HG03432 (cell line): Measurements from ENCODE around the gene CASK.
A peak's percentile ranks its signal among the peaks of the same experiment; 100 is the strongest.
"Not testable (repeated sequence)": the region's sequence is repeated elsewhere in the genome, so short reads cannot be mapped to it uniquely, and the experiment has no call there.

Experiments
- ATAC-seq: cut with Tn5 transposase; IDR thresholded peaks from one replicate; pipeline ENCODE4 v1.9.1; 2021; ENCODE audit warnings: mild to moderate bottlenecking, moderate library complexity; ENCODE audit not compliant: unreplicated experiment

Gene CASK

DNA sequence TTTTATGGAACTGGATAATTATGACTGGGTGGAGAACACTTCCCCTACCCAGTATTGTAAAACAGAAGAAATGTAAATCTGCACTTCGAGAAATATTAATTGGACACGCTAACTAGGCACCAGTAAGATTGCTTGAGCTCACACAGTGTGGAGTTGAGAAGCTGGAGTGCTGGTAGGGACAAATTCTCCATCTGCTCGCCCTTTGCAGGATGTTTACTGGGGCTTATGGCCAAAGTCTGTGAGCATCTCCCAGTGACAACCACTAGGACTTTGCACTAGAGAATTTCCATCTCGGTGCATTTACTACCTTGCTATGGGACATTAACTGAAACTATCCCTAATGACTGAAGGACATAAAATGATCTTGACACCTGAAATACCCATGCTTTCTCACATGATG is 268.3 kb downstream of the CASK start:
- no peak for ATAC-seq

DNA sequence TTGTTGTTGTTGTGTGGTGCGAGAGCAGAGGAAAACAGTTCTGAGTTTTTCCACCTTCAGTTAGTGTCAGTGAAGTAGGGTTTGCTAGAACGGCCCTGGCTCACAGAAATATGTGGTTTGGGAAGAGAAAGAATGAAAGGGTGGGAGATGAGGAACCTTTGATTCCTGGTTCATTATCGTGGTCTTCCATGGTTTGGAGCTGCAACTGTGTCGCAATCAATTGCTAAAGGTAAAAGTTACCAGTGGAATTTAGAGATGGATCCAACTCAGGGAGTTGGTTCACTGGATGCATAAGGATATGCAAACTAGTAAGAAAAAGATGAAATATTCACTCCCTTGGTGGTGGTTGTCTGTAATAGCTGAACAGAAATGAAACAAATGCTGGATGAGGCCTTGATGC is 270.2 kb downstream of the CASK start:
- no peak for ATAC-seq

DNA sequence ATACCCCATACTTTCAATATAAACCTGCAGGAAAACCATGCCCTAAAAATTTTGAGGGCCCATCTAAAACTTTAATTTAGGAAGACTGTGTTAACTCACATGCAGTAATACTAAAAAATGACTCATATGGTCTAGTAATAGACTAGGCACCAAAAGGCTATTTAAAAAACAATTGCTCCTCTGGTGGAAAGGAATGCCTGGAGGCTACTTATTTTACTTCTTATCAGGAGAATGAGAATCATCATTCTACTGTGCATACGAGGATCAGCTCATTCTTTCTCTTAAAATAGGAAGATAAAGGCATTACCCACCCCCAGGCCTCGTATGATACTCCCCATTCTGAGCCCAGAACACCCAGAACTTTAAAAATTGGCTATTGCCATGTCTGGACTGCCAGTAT is 277.2 kb downstream of the CASK start:
- ATAC-seq = not testable (repeated sequence)

DNA sequence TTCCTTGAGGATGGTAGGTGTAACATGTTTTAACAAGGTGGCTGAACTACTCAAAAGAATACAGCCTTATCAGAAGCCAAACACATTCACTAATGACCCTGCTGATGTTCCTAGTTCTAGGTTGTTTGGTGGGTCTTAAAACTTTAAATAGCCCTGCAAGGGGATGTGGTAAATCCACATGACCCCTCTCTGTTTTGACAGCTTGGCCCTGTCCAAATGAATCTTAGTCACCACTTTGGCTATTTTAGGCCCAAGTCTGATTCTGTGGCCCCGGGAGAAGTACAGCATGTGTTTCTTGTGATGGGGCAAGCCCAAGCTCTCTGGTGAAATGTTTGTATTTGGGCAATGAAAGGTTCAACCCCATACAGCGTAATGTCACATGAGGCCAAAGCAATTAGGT is 289.1 kb downstream of the CASK start:
- no peak for ATAC-seq

DNA sequence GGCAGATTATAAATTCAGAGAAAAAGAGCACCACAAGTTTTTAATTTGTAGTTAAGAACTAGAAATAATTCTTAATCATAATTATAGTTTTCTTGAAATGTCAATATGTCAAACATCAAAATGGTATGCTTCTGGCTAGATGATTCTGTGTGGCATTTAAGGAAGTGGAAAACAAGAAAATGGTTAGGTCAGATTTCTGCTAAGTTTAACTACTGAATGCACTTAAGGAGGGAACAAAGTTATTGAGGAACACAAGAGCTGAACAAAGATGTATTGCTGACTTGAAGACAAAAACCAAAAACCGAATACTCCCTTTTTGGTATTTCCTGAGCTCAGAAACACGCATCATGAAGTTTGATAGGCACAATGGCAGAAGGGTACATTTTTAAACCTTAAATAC is 293.3 kb downstream of the CASK start:
- ATAC-seq = no peak

DNA sequence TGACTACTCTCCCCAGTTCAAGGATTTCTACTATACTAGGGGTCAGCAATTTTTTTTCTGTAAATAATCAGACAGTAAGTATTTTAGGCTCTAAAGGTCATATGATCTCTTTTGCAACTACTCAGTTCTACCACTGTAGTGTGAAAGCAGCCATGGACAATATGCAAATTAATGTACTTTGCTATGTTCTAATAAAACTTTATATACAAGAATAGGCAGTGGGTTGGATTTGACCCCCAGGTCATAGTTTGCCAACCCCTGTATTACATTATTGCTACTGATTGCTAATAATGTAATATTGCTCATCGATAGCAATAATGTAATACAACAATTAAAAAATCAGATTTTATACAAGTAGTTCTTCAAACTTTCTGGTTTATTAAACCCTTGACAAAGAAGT is 293.8 kb downstream of the CASK start:
- no peak for ATAC-seq

DNA sequence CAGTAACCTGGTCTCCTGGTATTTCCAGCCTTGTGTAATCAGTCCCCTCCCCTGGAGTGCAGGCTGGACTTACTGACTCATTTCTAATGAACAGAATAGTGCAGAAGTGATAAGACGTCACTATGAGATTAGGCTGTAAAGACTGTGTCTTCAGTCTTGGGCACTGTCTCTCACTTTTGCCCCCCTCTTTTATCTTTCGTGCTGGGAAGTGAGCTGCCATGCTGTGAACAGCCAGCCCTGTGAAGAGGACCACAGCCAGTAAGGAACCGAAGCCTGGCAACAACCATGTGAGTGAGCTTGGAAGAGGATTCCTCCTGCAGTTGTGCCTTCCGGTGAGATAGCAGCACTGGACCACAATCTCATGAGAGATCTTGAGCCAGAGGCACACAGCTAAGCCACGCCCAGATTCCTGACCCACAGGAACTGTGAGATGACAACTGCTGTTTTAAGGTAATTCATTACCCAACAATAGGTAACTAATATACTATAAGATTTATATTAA is 302.1 kb downstream of the CASK start:
- ATAC-seq = no peak

DNA sequence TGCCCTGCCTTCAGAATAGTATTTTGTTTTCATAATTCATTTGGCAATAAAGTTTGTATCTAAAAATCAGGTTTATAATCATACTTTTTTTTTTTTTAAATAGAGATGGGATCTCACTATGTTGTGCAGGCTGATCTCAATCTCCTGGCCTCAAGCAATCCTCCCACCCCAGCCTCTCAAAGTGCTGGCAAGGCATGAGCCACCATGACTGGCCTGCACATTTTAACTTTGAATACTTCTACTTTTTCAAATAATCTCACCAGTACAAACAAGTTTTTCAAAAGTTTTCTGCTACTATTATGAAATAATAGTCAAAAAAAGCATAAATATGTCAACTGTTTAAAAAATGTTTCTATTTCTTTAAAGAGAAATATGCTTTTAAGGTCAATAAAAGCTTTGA is 304.1 kb downstream of the CASK start:
- ATAC-seq = no peak

DNA sequence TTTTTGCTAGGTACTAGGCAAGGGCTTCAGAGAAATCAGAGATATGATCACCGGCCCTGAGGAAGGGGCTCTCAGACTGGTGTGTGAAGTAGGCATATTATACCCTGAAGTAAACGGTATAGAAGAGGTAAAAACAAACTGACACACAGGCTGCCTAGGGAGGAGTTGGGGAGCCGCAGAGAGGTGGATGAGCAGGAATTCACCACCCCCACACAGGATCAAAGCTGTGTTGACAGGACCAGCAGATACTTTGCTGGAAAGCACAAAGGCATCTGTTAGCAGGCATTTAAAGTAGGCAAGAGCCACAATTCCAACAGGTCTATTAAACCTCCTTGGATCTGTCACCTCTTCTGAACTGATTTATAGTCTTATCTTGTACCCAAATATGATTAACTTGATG is 306.4 kb downstream of the CASK start:
- no peak for ATAC-seq

DNA sequence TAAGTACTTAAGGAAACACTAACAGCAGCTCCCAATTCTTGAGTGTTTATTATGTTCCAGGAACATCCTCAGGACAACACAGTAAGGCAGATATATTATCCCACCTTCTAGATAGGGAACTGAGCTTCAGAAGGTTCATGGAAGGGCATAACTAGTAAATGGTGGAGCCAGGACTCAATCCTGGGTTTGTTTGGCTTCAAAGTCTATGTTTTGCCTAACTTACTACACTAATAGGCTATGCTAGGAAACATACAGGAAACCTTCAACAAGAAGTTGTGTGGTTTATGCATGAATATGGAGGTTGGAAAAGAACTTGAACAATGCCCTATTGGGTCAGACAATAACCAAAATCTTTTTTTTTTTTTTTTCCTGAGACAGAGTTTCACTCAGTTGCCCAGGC is 307.1 kb downstream of the CASK start:
- ATAC-seq = no peak

DNA sequence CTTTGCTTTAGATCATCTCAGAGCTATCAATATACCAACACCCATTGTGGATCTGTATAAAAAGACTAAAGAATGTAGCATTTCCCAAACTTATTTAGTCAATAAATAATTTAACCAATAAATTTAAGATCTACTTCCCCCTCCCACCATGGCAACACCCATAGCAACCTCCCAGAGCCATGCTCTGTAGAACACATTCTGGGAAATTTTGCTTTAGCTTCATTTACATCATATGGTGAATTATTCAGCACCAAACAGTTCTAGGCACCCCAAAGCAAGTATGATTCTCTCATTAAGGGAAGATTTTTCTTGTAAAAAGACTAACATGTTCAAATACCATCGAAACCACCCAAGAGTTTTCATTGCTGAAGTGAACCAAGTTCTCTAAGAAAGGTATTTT is 315.1 kb downstream of the CASK start:
- ATAC-seq = no peak

DNA sequence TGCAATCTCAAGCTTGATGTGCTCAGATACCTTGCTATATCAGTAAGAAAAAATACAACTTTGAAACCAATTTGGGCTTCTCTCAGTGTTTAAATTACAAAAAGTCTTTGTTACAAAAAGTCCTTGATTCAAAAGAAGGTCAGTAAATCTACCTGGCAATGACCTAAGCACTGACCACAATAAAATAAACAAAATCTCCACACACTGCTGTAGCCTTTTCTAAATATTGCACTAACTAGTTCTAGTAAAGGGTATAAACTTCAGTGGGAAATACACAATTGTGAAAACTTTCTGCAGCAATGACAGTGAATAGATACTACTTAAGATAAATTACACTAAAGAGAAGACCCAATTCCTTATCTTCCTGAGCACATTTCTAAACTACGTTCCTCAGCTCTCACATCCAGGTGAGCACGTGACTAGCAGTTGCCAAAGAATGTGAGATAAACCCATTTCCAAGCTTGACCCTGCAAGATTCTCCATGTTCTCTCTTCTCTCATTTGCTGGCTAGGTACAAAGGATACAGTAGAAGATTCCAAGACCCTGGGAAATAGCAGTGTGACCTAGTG is 316.0 kb downstream of the CASK start:
- ATAC-seq = no peak

DNA sequence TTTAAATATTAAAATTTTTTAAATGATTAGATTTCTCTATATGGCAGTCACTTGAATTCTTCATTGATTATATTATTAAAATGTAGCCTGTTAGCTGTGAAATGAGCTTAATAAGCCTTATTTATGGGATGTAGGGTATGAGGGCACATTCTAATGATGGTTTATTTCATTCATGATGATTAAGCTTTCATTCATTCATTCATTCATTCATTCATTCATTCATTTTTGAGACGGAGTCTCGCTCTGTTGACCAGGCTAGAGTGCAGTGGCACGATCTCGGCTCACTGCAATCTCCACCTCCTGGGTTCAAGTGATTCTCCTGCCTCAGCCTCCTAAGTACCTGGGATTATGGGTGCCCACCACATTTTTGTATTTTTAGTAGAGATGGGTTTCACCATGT is 317.3 kb downstream of the CASK start:
- ATAC-seq = not testable (repeated sequence)

DNA sequence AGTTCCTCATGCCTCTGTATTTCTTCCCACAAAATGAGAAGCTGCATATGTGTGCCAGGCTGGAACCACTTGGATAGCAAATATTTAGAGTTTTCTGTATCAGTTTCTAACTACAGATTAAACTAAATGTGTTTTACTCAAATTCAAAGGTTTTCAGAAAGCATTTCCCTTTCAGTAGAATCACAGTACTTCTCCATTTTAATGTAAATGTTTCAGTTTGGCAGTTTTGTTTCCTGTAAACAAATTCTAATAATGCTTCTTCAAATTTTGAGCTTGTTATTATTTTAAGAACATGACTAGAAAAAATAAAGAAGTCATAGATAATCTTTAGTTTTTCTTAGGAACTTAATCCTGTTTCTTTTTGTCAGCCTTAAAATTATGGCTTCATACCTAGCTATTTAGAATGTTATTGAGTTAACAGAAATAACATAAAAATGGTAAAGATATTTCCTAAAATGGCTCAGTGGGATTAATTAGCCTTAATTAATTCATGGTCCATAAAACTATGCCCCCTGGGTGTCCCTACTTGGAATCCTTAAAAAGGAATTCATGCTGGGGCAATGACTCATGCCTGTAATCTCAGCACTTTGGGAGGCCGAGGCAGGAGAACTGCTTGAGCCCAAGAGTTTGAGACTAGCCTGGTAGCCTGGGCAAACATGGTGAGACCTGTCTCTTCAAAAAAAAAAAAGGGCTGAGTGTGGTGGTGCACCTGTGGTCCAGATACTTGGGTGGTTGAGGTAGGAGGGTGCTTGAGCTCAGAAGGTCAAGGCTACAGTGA is 318.4 kb downstream of the CASK start:
- no peak for ATAC-seq

DNA sequence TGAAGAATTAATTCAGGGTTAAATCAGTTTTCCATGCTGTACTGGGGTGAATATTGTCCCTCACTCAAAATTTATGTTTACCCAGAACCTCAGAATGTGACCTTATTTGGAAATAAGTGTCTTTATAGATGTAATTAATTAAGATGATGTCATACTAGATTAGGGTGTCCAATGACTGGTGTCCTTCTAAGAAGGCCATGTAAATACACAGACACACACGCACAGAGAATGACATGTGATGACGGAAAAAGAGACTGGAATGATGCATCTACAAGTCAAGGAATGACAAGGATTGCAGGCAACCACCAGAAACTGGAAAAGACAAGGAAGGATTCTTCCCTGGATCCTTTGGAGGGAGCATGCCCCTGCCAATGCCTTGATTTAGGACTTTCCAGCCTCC is 319.2 kb downstream of the CASK start:
- no peak for ATAC-seq

DNA sequence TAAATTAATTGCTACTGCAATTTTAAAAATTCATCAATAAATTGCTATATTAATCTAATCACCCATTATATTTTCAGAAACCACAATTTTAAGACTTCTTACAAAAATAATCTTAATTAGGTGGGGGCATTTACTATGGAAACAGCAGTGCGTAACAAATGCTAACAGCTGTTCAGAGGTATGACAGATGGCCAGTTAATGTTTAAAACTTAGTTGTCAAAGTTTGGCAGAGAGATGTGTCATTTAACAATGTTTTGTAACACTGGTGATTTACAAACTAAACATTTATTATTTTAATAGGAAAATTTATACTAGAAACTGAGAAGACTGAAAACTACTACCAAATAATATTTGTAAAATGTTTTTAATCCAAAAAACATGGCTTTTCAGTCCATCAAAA is 319.8 kb downstream of the CASK start:
- ATAC-seq = no peak

DNA sequence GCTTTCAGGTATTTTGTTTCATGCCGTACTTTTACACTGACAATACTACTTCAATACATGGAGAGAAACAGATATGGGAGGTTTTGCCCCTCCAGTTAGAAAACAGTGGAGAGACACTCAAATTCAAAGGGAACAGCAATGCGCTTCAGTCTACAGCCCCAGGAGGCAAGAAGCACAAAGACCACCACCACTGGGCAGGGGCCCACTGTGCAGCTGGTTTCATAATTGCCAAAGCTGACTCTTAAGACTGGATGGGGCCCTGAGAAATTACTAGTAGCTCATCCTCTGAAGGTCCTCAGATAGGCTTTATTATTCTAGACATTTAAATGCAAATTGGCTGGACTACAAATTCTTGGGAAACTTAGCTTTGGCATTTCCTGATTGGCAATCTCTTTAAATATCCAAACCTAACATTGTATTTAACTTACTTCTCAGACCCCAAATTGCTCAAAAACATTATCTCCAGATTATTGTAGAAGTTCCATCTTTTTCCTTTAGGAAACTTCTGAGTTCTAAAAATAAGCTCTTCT is 320.5 kb downstream of the CASK start:
- no peak for ATAC-seq

DNA sequence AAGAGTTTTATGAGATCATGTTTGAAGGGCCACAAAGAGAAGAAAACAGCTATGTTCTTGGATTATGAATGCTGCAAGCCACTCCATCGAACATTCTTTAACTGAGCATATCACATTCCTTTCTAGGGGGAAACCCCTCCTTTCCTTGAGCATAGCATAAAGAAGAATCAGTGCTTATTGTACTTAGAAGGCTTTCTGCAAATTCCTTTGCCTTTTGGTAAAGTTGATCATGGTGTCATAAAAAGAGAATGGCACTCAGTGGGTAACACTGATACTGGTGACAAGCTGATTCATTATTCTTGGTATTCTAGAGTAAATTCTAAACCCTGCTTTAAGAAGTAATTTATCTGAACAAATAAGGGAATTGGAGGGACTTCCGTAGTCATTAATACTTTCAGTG is 323.1 kb downstream of the CASK start:
- ATAC-seq = no peak

DNA sequence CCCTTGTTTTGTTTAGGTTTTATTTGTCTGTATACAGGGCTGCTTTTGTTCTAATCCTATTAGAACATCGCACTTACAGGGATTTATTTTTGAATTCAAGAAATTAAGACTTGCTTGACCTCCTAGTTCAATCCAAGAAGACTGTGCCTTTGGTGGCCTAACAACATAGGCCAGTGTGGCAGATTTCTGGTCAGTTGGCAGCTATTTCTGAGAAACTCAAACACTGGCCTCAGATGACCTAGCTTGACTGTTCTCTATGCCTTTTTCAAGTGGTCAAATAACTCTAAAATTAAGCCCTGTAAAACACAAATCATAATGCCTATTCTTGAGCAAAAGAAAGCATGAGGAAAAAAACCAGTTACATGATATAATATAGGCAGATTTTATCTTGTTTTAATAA is 323.8 kb downstream of the CASK start:
- ATAC-seq = no peak

DNA sequence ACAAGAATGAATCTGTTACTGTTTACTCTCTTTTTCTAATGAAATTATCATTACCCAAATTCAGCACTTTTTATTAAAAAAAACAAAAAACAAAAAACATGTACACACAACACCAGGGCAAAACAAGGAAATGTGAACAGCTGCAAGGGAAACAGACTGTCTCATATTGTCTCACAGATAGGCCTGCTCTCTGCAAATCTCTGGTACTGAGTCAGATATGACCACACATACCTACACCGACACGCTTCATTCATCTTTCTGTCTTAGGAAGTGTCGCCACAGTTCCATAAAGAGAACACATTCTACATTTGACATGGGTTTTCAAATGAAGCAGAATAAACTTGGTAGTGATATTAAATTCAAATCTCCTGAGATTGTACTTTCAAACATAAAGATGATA is 326.8 kb downstream of the CASK start:
- peak; percentile 100 for ATAC-seq

DNA sequence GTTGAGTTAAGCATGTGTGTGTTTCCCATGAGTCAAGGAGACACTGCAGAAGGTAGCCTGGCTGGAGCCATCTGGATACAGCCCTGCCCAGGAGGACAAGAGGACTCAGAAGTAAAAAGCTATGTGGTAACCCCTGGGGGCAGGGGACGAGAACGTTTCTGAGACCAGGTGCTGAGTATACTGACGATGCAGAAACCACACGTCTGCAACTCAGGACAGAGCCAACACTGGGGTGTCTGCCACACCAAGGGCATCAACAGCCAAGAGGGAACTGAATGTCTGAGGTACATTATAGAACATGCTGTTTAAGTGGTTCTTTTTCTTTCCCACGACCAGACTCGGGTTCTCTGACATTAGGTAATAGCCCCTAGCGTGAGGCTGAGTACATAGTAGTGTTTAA is 328.7 kb downstream of the CASK start:
- no peak for ATAC-seq

DNA sequence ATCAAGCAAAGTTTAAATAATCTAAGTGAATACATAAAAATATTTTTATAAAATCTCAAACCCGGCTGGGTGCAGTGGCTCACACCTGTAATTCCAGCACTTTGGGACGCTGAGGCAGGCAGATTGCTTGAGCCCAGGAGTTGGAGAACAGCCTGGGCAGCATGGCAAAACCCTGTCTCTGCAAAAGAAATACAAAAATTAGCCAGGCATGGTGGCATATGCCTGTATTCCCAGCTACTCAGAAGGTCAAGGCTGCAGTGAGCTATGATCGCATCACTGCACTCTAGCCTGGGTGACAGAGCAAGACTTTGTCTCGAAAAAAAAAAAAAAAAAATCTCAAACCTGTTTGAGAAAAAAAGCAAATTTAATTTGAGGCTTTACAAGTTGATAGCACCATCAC is 331.4 kb downstream of the CASK start:
- ATAC-seq = no peak

DNA sequence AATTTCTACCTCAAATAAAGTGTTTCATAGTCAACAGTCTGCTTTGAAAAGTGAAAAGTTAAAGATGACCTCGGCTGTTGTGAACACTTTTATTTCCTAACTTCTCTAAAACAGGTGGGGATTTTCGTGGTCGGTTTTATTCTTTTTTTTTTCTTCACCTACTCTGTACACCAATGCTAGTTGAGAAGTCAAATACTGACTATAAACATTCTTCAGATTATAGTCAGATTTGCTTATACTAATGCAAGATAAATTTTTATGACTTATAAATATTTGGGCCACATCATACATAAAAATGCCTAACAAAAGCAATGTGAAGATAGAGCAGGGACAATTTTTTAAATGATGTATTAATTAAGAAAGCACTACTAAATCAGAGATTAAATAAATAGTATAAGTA is 332.7 kb downstream of the CASK start:
- no peak for ATAC-seq
